GM23338 (cell line): ENCODE data around the gene PFN2. TPM values are rescaled to one million over a fixed set of nuclear protein-coding genes. Genes with fewer than 3 reads are reported as not detected.

ENCODE experiments used
- ATAC-seq: fragments of 200-7000 bp; cut with Tn5 transposase; 3 replicates; pipeline ENCODE4 v1.9.1; 2020
- DNase-seq: peaks from one replicate; pipeline ENCODE4 v3.0.0-alpha.2; 2015; ENCODE audit warnings: low spot score
- H2AFZ ChIP-seq: fragments of 200-600 bp; sonication (generic); 2 replicates; pipeline ENCODE4 v1.8.0; 2016; ENCODE audit warnings: antibody characterized with exemption, mild to moderate bottlenecking, moderate library complexity
- H3F3A ChIP-seq: fragments of 200-600 bp; sonication (generic); replicated peaks from 2 replicates; pipeline ENCODE4 v1.8.0; 2017; ENCODE audit warnings: antibody characterized with exemption, mixed run types, low read depth
- H3K27ac ChIP-seq: fragments of 200-600 bp; sonication (generic); 2 replicates; pipeline ENCODE4 v1.6.1; 2016; ENCODE audit warnings: low read depth
- H3K27me3 ChIP-seq: fragments of 200-600 bp; sonication (generic); 2 replicates; pipeline ENCODE4 v1.8.0; 2016; ENCODE audit warnings: mild to moderate bottlenecking, mixed run types, moderate library complexity; ENCODE audit not compliant: insufficient read depth
- H3K36me3 ChIP-seq: fragments of 200-600 bp; sonication (generic); 2 replicates; pipeline ENCODE4 v1.8.0; 2016; ENCODE audit warnings: mild to moderate bottlenecking; ENCODE audit not compliant: insufficient read depth
- H3K4me1 ChIP-seq: fragments of 200-600 bp; sonication (generic); 2 replicates; pipeline ENCODE4 v1.8.0; 2016; ENCODE audit warnings: mild to moderate bottlenecking, moderate library complexity; ENCODE audit not compliant: insufficient read depth
- H3K4me2 ChIP-seq: fragments of 200-600 bp; sonication (generic); 2 replicates; pipeline ENCODE4 v1.7.1; 2017; ENCODE audit warnings: mixed run types
- H3K4me3 ChIP-seq: fragments of 200-600 bp; sonication (generic); 2 replicates; pipeline ENCODE4 v1.6.1; 2016; ENCODE audit warnings: mixed run types
- H3K79me2 ChIP-seq: fragments of 200-600 bp; sonication (generic); replicated peaks from 2 replicates; pipeline ENCODE4 v1.8.0; 2017; ENCODE audit warnings: mild to moderate bottlenecking; ENCODE audit not compliant: insufficient read depth
- H3K9me2 ChIP-seq: fragments of 200-600 bp; sonication (generic); 2 replicates; pipeline ENCODE4 v1.8.0; 2017; ENCODE audit not compliant: insufficient read depth
- H4K20me1 ChIP-seq: fragments of 200-600 bp; sonication (generic); replicated peaks from 2 replicates; pipeline ENCODE4 v1.8.0; 2017; ENCODE audit warnings: mild to moderate bottlenecking; ENCODE audit not compliant: insufficient read depth
- H3K27ac Mint-ChIP-seq: 2 replicates; pipeline ENCODE4 v1.8.0; 2020; ENCODE audit warnings: inconsistent platforms, mild to moderate bottlenecking, moderate library complexity, mixed read lengths
- H3K27me3 Mint-ChIP-seq: 3 replicates; pipeline ENCODE4 v1.8.0; 2022; ENCODE audit warnings: low read depth, mild to moderate bottlenecking, moderate library complexity, mixed read lengths, inconsistent platforms; ENCODE audit not compliant: insufficient read depth, poor library complexity
- H3K36me3 Mint-ChIP-seq: 3 replicates; pipeline ENCODE4 v1.8.0; 2021; ENCODE audit warnings: low read depth, mild to moderate bottlenecking, inconsistent platforms, moderate library complexity, mixed read lengths
- H3K4me1 Mint-ChIP-seq: 3 replicates; pipeline ENCODE4 v1.8.0; 2020; ENCODE audit warnings: mild to moderate bottlenecking, inconsistent platforms, mixed read lengths
- H3K4me3 Mint-ChIP-seq: 3 replicates; pipeline ENCODE4 v1.8.0; 2021; ENCODE audit warnings: moderate library complexity, mild to moderate bottlenecking, inconsistent platforms, mixed read lengths
- H3K9me3 Mint-ChIP-seq: 3 replicates; pipeline ENCODE4 v1.8.0; 2020; ENCODE audit warnings: moderate library complexity, mild to moderate bottlenecking, inconsistent platforms, mixed read lengths
- EZH2 ChIP-seq: fragments of 200-600 bp; sonication (generic); IDR thresholded peaks from one replicate; pipeline ENCODE4 v1.8.0; 2017; ENCODE audit warnings: antibody characterized with exemption, mild to moderate bottlenecking, low read depth; ENCODE audit not compliant: unreplicated experiment
- POLR2AphosphoS5 ChIP-seq: IDR thresholded peaks from 2 replicates; pipeline ENCODE4 v1.6.1; 2016; ENCODE audit warnings: antibody characterized with exemption, low read depth
- polyA plus RNA-seq: library from polyadenylated mRNA; unstranded; fragments of >200 nt; fragmentation: Nextera tagmentation; extraction: Ambion mirVana; gene quantifications from 2 replicates; pipeline ENCODE4 v1.2.1, GENCODE V29; 2016
- total RNA-seq: library from RNA; depleted of rRNA; stranded (reverse); fragments of >200 nt; shearing (Covaris generic); gene quantifications from 2 replicates; pipeline ENCODE4 v1.2.3, GENCODE V29; 2014
- TF ChIP-seq, protein P1 (sequence below): fragments of 250-450 bp; sonication (Bioruptor Pico); IDR thresholded peaks from 2 replicates; pipeline ENCODE4 v1.5.0; 2020; ENCODE audit warnings: mild to moderate bottlenecking, moderate library complexity
- TF ChIP-seq, protein P2 (sequence below): IDR thresholded peaks from 2 replicates; pipeline ENCODE4 v1.6.1; 2016; ENCODE audit warnings: antibody characterized with exemption
- TF ChIP-seq, protein P3 (sequence below), 2 experiments: fragments of 200-600 bp in 1 of 2; sonication (generic) in 1 of 2; conservative IDR thresholded peaks; 2 replicates each; pipeline versions ENCODE4 v1.5.1 to v1.6.1; 2016 to 2017; ENCODE audit warnings: antibody characterized with exemption in 2 of 2, low read depth in 2 of 2, mild to moderate bottlenecking in 2 of 2, moderate library complexity in 1 of 2

The PFN2 gene
- total and polyA plus RNA-seq, 2 experiments from 2014 or later: 183 to 212 TPM

DNA sequence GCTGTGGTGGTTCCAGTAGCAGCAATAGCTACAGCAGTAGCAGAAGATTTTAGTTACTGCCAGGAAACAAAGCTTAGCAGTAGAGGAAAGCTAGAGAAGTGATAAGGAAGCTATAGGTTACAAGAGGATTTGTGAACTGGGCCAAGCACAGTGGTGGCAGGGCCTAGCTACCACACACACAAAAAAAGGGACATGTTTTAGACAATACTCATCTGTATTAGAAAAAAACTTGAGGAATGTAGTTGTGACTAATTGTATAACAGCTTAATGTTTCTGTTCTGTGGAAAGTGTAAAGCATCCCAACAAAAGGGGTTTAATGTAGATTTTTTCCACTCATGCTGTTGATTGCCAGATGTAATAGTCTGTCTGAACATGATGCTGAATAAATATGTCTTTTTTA, 29.9 kb upstream of the PFN2 start:
- TF ChIP-seq POLR2AphosphoS5 (no peak), EZH2 (no peak)
- TF ChIP-seq, protein P1, sequence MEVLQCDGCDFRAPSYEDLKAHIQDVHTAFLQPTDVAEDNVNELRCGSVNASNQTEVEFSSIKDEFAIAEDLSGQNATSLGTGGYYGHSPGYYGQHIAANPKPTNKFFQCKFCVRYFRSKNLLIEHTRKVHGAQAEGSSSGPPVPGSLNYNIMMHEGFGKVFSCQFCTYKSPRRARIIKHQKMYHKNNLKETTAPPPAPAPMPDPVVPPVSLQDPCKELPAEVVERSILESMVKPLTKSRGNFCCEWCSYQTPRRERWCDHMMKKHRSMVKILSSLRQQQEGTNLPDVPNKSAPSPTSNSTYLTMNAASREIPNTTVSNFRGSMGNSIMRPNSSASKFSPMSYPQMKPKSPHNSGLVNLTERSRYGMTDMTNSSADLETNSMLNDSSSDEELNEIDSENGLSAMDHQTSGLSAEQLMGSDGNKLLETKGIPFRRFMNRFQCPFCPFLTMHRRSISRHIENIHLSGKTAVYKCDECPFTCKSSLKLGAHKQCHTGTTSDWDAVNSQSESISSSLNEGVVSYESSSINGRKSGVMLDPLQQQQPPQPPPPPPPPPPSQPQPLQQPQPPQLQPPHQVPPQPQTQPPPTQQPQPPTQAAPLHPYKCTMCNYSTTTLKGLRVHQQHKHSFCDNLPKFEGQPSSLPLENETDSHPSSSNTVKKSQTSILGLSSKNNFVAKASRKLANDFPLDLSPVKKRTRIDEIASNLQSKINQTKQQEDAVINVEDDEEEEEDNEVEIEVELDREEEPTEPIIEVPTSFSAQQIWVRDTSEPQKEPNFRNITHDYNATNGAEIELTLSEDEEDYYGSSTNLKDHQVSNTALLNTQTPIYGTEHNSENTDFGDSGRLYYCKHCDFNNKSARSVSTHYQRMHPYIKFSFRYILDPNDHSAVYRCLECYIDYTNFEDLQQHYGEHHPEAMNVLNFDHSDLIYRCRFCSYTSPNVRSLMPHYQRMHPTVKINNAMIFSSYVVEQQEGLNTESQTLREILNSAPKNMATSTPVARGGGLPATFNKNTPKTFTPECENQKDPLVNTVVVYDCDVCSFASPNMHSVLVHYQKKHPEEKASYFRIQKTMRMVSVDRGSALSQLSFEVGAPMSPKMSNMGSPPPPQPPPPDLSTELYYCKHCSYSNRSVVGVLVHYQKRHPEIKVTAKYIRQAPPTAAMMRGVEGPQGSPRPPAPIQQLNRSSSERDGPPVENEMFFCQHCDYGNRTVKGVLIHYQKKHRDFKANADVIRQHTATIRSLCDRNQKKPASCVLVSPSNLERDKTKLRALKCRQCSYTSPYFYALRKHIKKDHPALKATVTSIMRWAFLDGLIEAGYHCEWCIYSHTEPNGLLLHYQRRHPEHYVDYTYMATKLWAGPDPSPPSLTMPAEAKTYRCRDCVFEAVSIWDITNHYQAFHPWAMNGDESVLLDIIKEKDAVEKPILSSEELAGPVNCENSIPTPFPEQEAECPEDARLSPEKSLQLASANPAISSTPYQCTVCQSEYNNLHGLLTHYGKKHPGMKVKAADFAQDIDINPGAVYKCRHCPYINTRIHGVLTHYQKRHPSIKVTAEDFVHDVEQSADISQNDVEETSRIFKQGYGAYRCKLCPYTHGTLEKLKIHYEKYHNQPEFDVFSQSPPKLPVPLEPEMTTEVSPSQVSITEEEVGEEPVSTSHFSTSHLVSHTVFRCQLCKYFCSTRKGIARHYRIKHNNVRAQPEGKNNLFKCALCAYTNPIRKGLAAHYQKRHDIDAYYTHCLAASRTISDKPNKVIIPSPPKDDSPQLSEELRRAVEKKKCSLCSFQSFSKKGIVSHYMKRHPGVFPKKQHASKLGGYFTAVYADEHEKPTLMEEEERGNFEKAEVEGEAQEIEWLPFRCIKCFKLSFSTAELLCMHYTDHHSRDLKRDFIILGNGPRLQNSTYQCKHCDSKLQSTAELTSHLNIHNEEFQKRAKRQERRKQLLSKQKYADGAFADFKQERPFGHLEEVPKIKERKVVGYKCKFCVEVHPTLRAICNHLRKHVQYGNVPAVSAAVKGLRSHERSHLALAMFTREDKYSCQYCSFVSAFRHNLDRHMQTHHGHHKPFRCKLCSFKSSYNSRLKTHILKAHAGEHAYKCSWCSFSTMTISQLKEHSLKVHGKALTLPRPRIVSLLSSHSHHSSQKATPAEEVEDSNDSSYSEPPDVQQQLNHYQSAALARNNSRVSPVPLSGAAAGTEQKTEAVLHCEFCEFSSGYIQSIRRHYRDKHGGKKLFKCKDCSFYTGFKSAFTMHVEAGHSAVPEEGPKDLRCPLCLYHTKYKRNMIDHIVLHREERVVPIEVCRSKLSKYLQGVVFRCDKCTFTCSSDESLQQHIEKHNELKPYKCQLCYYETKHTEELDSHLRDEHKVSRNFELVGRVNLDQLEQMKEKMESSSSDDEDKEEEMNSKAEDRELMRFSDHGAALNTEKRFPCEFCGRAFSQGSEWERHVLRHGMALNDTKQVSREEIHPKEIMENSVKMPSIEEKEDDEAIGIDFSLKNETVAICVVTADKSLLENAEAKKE (CRISPR knock-in tag): no peak
- TF ChIP-seq, protein P2, sequence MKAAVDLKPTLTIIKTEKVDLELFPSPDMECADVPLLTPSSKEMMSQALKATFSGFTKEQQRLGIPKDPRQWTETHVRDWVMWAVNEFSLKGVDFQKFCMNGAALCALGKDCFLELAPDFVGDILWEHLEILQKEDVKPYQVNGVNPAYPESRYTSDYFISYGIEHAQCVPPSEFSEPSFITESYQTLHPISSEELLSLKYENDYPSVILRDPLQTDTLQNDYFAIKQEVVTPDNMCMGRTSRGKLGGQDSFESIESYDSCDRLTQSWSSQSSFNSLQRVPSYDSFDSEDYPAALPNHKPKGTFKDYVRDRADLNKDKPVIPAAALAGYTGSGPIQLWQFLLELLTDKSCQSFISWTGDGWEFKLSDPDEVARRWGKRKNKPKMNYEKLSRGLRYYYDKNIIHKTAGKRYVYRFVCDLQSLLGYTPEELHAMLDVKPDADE: no peak
- TF ChIP-seq, protein P3, sequence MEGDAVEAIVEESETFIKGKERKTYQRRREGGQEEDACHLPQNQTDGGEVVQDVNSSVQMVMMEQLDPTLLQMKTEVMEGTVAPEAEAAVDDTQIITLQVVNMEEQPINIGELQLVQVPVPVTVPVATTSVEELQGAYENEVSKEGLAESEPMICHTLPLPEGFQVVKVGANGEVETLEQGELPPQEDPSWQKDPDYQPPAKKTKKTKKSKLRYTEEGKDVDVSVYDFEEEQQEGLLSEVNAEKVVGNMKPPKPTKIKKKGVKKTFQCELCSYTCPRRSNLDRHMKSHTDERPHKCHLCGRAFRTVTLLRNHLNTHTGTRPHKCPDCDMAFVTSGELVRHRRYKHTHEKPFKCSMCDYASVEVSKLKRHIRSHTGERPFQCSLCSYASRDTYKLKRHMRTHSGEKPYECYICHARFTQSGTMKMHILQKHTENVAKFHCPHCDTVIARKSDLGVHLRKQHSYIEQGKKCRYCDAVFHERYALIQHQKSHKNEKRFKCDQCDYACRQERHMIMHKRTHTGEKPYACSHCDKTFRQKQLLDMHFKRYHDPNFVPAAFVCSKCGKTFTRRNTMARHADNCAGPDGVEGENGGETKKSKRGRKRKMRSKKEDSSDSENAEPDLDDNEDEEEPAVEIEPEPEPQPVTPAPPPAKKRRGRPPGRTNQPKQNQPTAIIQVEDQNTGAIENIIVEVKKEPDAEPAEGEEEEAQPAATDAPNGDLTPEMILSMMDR (conservative IDR thresholded peaks at IDR 0.05; ENCODE audit: low read depth in 2 of 2): no peak

More for the DNA sequence above, 29.9 kb upstream of the PFN2 start:
- H3K9me2 ChIP-seq: no peaks in the 10 kb centered on the region
- H2AFZ ChIP-seq: no peak overlapping the region
- H3K4me1 ChIP-seq: no peaks in the 10 kb centered on the region
- H3K9me3 Mint-ChIP-seq: no peaks in the 10 kb centered on the region; the same call in 2 of the 3 replicates
- H4K20me1 ChIP-seq: no peaks in the 10 kb centered on the region
- H3K27me3 Mint-ChIP-seq: peaks cover 4% of the 10 kb centered on the region
- no peaks in the 10 kb centered on the region for H3F3A ChIP-seq
- H3K27ac Mint-ChIP-seq: no peak overlapping the region
- H3K4me3 Mint-ChIP-seq: no peak overlapping the region
- no peak overlapping the region for H3K4me2 ChIP-seq
- no peaks in the 10 kb centered on the region for H3K79me2 ChIP-seq
- no peaks in the 10 kb centered on the region for H3K27me3 ChIP-seq
- no peak overlapping the region for H3K27ac ChIP-seq
- H3K4me3 ChIP-seq: no peak overlapping the region
- DNase-seq (no peak), ATAC-seq (no peak)
- H3K36me3 ChIP-seq: no peaks in the 10 kb centered on the region
- H3K36me3 Mint-ChIP-seq: no peaks in the 10 kb centered on the region
- H3K4me1 Mint-ChIP-seq: no peaks in the 10 kb centered on the region
